Activated effector memory CD4-positive, alpha-beta T cell treated with anti-CD3 and anti-CD28 coated beads, Interleukin-2, amount 50 U/mL, for 16 hours (primary cell): ENCODE measurements around the gene S100PBP.
A peak's percentile ranks its signal among the peaks of the same experiment; 100 is the strongest.

ENCODE experiments used
- DNase-seq: peaks from one replicate; pipeline ENCODE4 v3.0.0-alpha.2; 2020

Gene S100PBP

DNA sequence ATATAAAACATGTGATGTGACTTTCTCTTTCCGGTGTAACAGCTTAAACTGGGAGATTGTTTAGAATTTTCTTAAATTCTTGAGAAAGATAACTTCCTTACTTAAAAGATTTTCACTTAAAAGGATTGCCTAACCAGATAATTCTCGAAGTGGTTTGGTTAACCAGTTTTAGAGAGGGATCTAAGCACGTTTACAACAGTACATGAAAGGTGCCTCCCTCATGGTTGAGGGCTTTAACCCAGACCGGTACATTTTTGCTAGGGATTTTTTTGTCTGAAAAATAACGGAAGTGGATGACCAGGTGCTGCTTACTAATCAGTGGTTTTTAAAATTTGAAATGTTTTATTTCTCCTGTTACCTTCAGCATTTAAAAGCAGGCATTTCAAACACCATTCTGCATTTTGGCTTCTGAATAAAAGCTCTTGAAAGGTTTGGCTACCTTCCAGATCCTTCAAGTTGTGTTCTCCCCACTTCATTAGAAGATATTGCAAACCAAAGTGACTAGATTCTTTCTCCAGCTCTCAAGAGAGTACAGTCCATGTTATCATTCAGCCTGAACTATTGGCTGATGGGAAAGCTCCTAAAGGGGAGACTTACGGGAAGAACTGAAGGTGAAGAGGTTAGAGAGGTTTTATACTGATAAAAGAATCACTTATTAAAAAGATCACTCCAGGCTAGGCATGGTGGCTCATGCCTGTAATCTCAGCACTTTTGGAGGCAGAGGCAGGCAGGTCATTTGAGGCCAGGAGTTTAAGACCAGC, 12.8 kb downstream of the S100PBP start:
- no peak for DNase-seq

DNA sequence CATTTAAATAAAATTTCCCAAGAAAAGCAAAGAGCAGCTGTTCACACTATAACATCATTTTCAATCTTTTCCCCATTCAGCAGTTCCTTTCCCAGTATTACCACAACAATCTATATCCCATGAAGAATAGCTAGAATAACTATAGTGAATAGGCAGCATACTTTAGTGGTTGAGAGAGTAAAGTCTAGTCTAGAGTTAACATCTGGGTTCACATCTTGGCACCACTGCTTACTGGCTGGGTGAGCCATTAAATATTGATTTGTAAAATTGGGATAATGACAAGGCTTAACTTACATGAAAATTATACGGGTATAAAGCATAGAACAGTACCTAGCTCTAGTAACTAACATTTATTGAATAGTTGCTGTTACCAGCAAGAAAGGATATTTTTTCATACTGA, 14.4 kb downstream of the S100PBP start:
- no peak for DNase-seq

DNA sequence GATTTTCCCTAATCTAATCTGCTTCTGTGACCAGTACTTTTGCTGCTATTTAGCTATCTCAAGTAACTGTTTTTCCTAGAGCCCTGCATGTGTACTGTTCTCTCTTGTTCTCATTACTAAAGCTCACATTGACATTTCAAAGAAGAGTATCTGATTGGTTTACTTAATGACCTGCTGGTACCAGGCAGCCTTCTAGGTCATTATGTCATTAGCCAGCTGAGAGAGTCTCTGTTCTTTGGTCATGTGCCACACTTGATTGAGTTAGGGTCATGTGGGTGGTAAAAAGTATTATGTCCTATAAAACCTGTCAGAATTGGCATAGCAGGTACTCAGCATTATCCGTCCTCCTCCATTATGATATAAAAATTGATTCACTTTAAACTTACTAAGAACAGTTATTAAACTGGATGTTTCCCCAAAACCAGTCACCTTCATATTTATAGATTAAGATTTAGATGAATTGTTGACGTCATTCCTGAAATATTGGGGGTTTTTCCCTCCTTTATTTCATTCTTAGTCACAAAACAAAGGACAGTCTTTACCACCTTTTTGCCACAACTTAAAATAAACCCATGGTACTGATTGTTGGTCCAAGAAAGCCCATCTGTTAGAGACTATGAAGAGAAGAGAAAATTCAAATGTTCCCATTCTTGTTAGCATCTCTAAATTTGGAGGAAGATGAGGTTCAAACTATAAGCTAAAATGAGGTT, 31.1 kb downstream of the S100PBP start:
- no peak for DNase-seq

DNA sequence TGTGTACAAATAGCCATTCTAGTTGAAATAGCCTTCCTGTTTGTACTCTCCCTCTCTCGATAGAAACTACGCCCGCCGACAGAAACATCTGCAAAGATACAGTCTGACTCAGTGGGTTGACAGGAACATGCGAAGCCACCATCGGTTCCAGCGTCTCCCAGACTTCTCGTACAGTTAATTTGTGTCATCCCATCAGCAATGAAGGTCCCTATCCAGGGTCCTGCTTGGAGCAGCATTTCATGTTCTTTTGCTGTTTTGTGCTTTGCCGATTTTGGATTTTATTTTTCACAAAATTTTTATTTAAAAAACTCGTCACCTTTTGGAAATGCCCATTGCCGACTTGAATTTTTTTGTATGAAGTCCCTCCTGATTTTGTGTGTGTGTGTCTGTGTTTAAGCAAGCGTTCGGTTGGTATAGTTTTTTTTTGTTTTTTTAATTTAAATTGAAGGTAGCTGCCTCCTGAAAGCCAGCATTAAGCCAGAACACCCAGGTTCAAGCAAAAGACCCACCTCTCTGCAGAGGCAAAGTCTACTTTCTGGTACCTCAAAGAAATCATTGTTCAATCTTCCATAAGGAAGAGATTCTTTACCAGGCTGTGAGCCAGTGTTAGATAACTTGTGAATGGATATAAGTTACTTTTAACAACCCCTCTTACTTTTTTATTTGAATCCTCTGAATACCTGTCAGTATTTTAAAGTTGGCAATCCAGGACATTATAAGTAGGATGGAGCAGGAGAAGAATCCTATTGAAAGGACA, 38.6 kb downstream of the S100PBP start:
- no peak for DNase-seq

GRCh38 chr1:32858136-32858535, 40.7 kb downstream of the S100PBP start:
- no peak for DNase-seq

GRCh38 chr1:32858791-32859190, 41.3 kb downstream of the S100PBP start:
- DNase-seq: no peak

GRCh38 chr1:32859915-32860314, 42.5 kb downstream of the S100PBP start:
- DNase-seq: no peak

DNA sequence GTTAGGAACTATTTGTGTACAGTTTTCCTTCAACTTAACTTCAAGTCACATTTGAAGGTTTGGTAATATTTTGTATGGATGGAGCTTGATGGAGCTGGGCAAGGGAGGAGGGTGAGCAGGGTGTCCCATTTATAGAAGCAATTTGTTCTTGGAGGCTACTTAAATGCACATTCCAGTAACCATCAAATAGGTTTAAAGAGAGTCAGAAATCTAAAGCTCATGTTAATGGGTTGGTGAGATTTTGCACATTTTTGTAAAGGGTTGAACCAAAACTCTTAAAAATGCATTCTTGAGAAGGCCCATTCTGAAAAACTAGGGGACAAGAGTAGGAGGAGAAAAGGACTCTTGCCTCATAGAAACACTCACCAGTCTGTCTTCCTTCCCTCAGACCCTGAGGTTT, 43.1 kb downstream of the S100PBP start:
- DNase-seq: no peak

DNA sequence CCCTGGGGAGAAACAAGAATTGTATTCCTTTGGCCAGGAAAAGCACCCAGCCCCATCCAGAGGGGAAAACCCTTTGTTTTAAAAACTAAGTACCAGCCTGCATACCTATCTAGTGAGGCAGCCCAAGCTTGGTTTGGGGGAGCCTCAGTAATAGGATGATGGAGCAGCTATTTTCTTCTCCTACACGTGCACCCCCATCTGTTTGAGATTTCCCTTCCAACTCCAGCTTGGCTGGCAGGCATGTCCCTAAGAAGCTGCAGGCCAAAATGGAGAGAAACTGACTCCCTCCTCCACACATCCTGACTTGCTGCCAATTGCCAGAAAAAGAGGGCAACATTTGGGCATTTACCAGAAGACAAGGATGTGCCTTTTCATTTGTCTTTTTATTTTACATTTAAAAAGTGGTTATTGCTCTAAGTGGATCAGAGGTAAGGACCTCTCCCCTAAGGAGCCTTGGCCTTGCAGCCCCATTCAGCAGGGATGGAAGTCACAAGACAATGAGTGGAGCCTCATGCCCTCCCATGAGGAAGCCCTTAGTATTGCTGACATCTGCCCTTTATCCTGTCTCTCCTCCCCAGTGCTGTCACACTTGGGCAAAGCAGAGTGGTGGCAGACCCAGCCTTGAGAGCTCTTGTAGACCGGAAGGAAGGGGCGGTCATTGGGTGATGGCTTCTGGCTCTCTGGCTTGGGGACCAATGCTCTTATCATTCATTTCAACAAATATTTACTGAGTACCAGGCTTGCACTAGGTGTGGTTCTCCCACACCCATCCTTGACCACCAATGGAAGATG, 44.6 kb downstream of the S100PBP start:
- no peak for DNase-seq

DNA sequence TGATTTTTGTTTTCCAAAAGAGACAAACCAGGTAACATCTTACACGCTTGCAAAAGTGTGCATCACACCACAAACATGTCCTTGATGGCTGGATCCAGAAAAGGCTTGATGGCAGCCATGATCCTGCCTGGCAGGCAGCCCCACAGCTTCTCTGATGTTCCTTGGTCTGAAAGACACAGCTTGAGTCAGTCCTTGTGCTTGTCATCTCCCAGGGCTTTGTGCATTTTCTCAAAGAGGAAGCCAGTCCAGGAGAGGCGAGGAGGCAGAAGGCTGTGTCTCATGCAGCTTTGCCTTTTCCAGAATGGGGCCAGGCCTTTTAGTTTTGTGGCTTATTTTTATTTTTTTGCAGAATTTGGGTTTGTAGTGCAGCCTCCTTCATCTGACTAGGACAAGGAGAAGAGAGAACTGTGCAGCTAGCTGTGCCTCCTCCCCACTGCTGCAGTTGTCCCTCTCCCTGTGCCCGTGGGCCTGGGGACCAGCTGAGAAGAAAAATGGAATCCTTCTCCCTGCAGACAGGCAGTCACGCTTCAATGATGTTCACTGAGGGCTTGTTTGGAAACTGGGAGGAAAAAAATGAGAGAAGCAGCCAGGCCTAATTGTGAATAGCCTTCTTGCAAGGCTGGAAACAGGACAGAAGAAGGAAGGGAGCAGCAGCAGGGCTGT, 45.9 kb downstream of the S100PBP start:
- no peak for DNase-seq

DNA sequence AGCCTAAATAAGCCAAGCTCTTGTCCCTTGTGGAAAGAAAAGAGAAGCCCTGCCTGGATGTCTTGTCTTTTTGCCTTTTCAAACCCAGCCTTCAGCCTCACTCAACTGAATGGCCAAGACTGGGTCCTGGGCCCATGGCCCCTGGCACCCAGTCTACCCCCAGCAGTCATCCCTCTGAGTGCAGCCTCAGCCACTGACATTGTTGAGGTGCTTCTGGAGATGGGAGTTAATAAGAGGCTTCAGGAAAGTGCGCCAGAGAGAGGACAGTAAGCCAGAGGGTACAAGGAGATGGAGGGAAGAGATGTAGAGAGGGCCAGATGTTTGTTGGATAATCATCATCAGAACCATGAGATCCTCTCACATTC, 46.4 kb downstream of the S100PBP start:
- DNase-seq: peak; percentile 58

- DNase-seq: peak; percentile 24
These were observed 47.0 kb downstream of the S100PBP start for GRCh38 chr1:32864375-32865019.

- no peak for DNase-seq
These were observed 48.4 kb downstream of the S100PBP start for GRCh38 chr1:32865639-32866405.

DNA sequence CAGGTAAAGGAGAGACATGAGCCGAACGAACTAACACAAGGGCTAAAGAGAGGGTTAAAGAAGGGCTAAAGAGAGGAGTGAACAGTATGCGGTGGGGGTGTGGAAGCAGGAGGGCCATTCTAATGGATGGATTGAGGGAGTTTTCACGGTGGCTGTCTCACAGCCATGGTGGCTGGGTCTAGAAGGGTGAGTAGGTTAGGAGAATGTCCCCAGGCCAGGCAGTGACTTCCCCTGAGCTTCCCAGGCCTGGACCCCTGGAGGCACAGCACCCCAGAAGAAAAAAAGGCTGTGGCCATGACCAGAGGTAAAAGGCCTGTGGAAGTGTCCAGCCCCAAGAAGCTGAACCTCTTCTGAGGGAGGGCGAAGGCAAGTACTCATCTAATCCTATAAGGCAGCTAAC, 49.7 kb downstream of the S100PBP start:
- DNase-seq: no peak

DNA sequence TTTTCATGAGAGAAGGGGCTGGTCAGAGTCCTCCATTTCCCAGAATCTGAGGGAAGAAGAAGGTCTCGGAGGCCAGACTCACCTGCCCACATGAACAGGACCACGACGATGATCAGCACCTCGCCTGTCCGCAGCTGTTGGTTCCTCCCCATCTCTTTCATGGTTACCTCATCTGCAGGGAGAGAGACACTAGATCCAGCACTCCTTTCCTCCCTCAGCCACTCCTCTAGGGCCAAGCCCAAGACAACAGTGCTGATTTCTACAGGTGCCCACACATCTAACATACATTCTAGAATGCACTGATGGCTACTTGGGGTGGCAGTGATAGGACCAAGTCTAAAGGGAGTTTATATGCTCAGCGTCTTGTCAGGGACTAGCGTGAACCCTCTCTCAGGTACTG, 50.2 kb downstream of the S100PBP start:
- no peak for DNase-seq

DNA sequence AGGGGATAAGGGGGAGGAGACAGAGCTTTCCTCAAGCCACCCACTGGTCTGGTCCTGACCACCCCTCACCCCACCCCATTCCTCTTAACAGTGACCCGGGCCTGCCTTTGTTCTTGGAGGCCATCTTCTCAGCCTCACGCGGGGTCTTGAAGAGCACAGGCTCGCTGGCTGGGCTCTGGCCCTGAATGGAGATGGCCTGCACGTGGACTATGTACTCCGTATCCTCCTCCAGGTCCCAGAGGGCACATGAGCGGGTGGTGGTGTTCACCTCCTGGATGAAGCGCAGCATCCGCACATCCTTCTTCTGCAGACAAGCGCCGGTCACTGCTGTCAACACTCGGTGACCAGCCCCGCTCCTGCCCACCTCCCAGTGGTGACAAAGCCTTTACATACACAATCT, 50.6 kb downstream of the S100PBP start:
- peak; percentile 31 for DNase-seq

- DNase-seq: peak; percentile 55
These were observed 51.5 kb downstream of the S100PBP start for GRCh38 chr1:32868806-32869455.

GRCh38 chr1:32869923-32870614, 52.6 kb downstream of the S100PBP start:
- DNase-seq: peak; percentile 53

GRCh38 chr1:32870615-32871363, 53.3 kb downstream of the S100PBP start, which contains the start of gene FNDC5:
TSS of gene FNDC5 (minus strand) at chr1:32870912.
- DNase-seq: peak; percentile 57
